ENCODE data around the gene TLDC2. TPM values are rescaled to one million over a fixed set of nuclear protein-coding genes. Genes with fewer than 3 reads are reported as not detected.
A peak's percentile ranks its signal among the peaks of the same experiment; 100 is the strongest.

Gene TLDC2
- total RNA-seq, 1 experiment from 2014 or later = not detected

- ChIA-PET POLR2A (interaction anchor here (0.7 to 7.4 kb wide), 7 partner anchors 11 to 63 kb away, joined by 3 to 88 read pairs (median 5); no protein-coding TSS in a partner anchor), CTCF (interaction anchor here (0.8 to 2.4 kb wide), 5 partner anchors 10 to 247 kb away, joined by 3 to 13 read pairs (median 3); no protein-coding TSS in a partner anchor)
- Mint-ChIP-seq H3K27ac (ENCODE audit: low read depth, unreplicated experiment) (peak overlapping the region; percentile 3), H3K27me3 (ENCODE audit: insufficient read depth, unreplicated experiment) (no peaks in the 10 kb centered on the region), H3K36me3 (ENCODE audit: insufficient read depth, unreplicated experiment) (peaks cover 22% of the 10 kb centered on the region), H3K9me3 (ENCODE audit: unreplicated experiment) (no peaks in the 10 kb centered on the region), H3K4me3 (ENCODE audit: unreplicated experiment) (no peak overlapping the region), H3K4me1 (ENCODE audit: insufficient read depth, unreplicated experiment) (peaks cover 59% of the 10 kb centered on the region)
- no peak for TF ChIP-seq CTCF (IDR thresholded peaks at IDR 0.05; ENCODE audit: unreplicated experiment)
- no peak for DNase-seq (ENCODE audit: unreplicated experiment)
- intact Hi-C loops (cut with micrococcal nuclease) = loop anchor here (5.0 kb wide), 1 partner anchor 68 kb away; no protein-coding TSS in a partner anchor
- BruUV-seq (replicated peaks) = no TSS peak
Observed at GRCh38 chr20:36859700-36860330, 16.1 kb upstream of the TLDC2 start.

GRCh38 chr20:36860339-36860738 lies 15.6 kb upstream of the TLDC2 start:
- no peak for TF ChIP-seq CTCF (IDR thresholded peaks at IDR 0.05; ENCODE audit: unreplicated experiment)
- intact Hi-C loops (cut with micrococcal nuclease) = loop anchor here (5.0 kb wide), 1 partner anchor 68 kb away; no protein-coding TSS in a partner anchor
- Mint-ChIP-seq H3K4me1 (ENCODE audit: insufficient read depth, unreplicated experiment) (peaks cover 59% of the 10 kb centered on the region), H3K27ac (ENCODE audit: low read depth, unreplicated experiment) (no peak overlapping the region), H3K4me3 (ENCODE audit: unreplicated experiment) (peak overlapping the region; percentile 76), H3K36me3 (ENCODE audit: insufficient read depth, unreplicated experiment) (peaks cover 22% of the 10 kb centered on the region), H3K27me3 (ENCODE audit: insufficient read depth, unreplicated experiment) (no peaks in the 10 kb centered on the region), H3K9me3 (ENCODE audit: unreplicated experiment) (no peaks in the 10 kb centered on the region)
- DNase-seq (ENCODE audit: unreplicated experiment) = no peak
- CTCF ChIA-PET = interaction anchor here (1.0 to 2.4 kb wide), 5 partner anchors 11 to 247 kb away, joined by 3 to 13 read pairs (median 9); no protein-coding TSS in a partner anchor
- BruUV-seq (replicated peaks) = no TSS peak
- POLR2A ChIA-PET = interaction anchor here (0.7 to 7.4 kb wide), 4 partner anchors 11 to 64 kb away, joined by 3 to 88 read pairs (median 26); no protein-coding TSS in a partner anchor

- Mint-ChIP-seq H3K4me1 (ENCODE audit: insufficient read depth, unreplicated experiment) (peaks cover 54% of the 10 kb centered on the region), H3K27ac (ENCODE audit: low read depth, unreplicated experiment) (no peak overlapping the region), H3K36me3 (ENCODE audit: insufficient read depth, unreplicated experiment) (peaks cover 15% of the 10 kb centered on the region), H3K9me3 (ENCODE audit: unreplicated experiment) (no peaks in the 10 kb centered on the region), H3K4me3 (ENCODE audit: unreplicated experiment) (peak overlapping the region; percentile 76), H3K27me3 (ENCODE audit: insufficient read depth, unreplicated experiment) (no peaks in the 10 kb centered on the region)
- CTCF ChIA-PET = interaction anchor here (0.5 to 2.4 kb wide), 8 partner anchors 8 to 662 kb away, joined by 3 to 13 read pairs (median 4); no protein-coding TSS in a partner anchor
- DNase-seq (ENCODE audit: unreplicated experiment) = no peak
- intact Hi-C loops (cut with micrococcal nuclease) = loop anchor here (5.0 kb wide), 1 partner anchor 69 kb away; no protein-coding TSS in a partner anchor
- BruUV-seq (replicated peaks) = no TSS peak
- POLR2A ChIA-PET = interaction anchor here (0.7 to 7.4 kb wide), 14 partner anchors 11 to 395 kb away, joined by 3 to 88 read pairs (median 6); partner anchors contain the start of genes DSN1, NDRG3 and RAB5IF
- TF ChIP-seq CTCF (IDR thresholded peaks at IDR 0.05; ENCODE audit: unreplicated experiment) = no peak
Observed at GRCh38 chr20:36860811-36861624, 14.9 kb upstream of the TLDC2 start.

GRCh38 chr20:36861625-36861874 lies 14.4 kb upstream of the TLDC2 start:
- Mint-ChIP-seq H3K36me3 (ENCODE audit: insufficient read depth, unreplicated experiment) (peaks cover 11% of the 10 kb centered on the region), H3K27ac (ENCODE audit: low read depth, unreplicated experiment) (no peak overlapping the region), H3K4me1 (ENCODE audit: insufficient read depth, unreplicated experiment) (peaks cover 49% of the 10 kb centered on the region), H3K9me3 (ENCODE audit: unreplicated experiment) (no peaks in the 10 kb centered on the region), H3K27me3 (ENCODE audit: insufficient read depth, unreplicated experiment) (no peaks in the 10 kb centered on the region), H3K4me3 (ENCODE audit: unreplicated experiment) (peak overlapping the region; percentile 76)
- POLR2A ChIA-PET = interaction anchor here (0.6 to 7.4 kb wide), 21 partner anchors 8 to 666 kb away, joined by 3 to 88 read pairs (median 4); partner anchors contain the start of genes DSN1, NDRG3 and RAB5IF
- BruUV-seq (replicated peaks) = TSS peak; percentile 36
- intact Hi-C loops (cut with micrococcal nuclease) = loop anchor here (5.0 kb wide), 1 partner anchor 69 kb away; no protein-coding TSS in a partner anchor
- DNase-seq (ENCODE audit: unreplicated experiment) = no peak
- TF ChIP-seq CTCF (IDR thresholded peaks at IDR 0.05; ENCODE audit: unreplicated experiment) = no peak
- CTCF ChIA-PET = interaction anchor here (0.6 to 2.4 kb wide), 5 partner anchors 9 to 87 kb away, joined by 3 to 13 read pairs (median 9); no protein-coding TSS in a partner anchor
